SK-N-DZ (cell line): ENCODE data around the gene CDCA7L.
"Not testable (repeated sequence)": the region's sequence is repeated elsewhere in the genome, so short reads cannot be mapped to it uniquely, and the experiment has no call there.

Source experiments
- DNase-seq: peaks from one replicate; pipeline ENCODE4 v3.0.0-alpha.2; 2015; ENCODE audit warnings: low spot score

CDCA7L gene

DNA sequence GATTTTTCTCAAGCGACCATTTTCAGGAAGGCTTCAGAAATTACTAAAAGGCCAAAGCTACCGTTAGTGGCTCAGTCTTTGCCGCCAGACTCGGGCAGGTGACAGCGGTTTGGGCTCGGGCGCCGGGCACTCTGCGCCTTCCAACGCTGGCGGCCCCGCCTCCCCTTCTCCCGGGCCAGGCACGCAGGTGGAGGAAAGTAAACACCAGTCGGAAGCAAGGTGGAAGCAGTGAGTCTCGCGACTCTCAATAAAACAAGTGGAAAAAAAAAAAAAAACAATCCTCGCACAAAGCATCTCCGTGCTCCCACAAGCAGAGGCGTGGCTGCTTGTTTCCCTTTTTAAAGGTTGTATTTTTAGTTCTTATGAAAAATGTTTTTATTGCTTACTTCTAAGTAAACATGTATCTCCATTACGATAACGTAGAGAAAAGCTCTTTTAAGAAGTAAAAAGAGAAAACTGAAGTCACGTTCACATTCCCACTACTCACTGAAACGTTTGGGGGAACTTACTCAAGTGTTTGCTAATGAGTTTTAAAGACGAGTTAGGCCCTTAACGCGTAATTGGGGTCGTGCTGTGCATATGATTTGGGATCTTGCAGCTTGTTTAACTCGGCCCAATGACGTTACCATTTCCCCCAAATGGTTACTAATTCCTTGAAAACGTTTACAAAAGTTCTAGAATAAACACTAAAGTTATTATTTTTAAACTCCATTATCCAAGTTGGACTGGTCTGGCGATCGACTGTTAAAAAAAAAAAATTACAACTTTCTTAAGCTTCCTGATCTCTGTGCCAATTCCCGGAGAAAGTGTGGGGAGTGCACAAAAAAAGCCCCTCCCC lies 864 bp downstream of the CDCA7L start:
- no peak for DNase-seq

DNA sequence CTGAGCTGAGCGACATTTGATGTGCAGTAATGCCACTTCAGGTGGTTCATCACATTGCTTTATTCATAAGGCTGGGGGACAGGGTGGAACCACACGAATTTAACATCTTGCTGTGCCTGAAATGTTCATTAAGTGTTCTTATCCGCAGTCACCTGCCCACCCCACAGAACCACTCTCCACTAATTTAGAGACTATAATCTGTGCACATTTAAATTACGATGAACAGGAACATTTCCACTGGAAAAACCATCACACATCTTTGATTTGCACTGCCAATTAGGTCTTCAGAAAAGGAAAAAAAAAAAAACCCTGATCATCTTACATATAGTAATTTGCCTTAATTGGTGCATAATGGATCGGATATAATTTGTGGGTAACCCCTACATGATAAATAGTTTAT lies 2.3 kb downstream of the CDCA7L start:
- no peak for DNase-seq

DNA sequence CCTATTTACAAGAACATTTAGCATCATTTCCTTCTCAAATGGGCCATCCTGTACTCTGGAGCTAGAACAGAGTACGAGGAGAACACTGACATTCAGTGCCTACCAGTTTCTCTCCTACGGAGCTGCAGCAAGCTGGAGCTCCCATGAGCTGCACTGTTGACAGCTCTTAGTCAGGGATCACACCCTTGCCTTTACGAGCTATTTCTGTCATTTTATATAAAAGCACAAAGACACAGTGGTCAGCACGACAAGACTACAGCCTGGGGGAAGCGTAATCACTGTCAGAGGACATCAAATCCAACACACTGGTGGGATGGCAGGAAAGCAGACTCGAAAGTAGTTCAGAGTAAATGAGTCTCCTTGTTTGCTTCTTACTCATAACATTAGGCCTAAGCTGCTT lies 2.7 kb downstream of the CDCA7L start:
- DNase-seq: no peak

DNA sequence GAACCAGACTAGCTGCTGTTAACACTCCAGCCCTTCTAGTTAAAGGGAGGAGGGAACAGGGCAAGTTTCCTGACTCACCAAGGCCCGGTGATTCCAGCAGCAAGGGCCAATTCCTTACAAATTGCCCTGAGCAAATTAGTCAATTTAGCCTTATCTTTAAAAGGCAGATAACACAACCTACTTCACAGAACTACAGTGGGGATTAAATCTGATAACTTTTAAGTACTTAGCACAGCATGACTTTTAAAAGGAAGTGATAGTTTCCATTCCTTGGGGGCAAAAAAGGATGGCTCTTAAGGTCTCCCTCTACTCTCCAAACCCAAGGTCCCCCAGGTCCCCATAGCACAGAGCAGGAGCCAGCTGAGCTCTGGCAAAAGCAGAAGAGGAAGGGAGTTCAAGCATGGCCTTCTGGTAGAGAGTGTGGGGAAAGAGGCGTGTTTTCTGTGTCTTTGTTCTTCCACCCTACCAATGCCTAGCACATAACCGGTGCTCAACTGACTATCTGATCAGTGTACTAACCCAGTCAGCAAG lies 4.0 kb downstream of the CDCA7L start:
- no peak for DNase-seq

DNA sequence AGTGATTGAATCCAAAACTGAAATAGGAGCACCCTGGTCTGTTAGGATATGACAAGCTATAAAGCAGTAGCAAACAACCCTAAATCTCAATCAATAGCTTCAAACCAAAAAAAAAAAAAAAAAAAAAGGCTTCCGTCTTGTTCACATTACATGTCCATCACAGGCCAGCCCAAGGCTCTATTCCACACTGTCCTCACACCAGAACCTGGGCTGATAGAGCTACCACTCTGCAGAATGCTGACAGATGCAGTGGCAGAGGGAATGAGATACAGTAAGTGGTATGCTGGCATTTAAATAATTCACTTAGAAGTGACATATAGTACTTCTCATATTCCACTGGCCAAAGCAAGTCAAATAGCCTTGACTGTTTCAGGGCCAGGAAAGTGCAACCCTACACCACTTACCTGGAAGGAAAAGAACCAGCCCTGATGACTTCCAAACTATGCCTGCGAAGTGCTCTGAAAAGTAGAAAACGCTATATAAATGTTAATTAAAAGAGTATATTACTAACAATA lies 5.8 kb downstream of the CDCA7L start:
- no peak for DNase-seq

DNA sequence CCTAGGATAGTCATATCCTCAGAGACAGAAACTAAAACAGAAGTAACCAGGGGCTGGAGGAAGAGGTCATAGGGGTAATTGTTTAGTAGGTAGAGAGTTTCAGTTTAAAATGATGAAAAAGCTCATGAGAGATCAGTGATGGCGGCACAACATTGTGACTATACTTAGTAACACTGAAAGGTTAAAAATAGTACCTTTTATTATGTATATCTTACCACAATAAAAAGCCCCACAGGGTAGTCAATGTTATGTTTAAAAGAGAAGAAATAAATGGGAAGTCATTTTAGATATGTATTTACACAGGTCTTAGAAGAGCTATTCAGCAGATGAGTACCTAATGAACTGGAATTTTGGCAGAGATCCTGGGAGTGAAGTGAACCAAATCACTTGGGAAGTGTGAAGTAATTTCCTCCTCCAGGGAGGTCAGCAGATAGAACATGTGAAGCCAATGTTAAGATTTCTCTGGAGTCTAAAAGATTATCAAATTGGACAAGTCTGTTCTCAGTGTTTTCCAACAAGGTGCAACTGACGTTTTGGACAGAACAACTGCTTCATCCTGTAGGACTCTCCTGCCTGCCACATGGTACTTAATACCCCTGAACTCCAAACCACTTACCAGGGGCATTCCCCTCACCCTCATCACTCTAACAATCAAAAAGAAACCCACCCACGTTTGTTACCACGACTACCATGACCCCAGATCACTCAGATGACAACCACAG lies 6.4 kb downstream of the CDCA7L start:
- no peak for DNase-seq

DNA sequence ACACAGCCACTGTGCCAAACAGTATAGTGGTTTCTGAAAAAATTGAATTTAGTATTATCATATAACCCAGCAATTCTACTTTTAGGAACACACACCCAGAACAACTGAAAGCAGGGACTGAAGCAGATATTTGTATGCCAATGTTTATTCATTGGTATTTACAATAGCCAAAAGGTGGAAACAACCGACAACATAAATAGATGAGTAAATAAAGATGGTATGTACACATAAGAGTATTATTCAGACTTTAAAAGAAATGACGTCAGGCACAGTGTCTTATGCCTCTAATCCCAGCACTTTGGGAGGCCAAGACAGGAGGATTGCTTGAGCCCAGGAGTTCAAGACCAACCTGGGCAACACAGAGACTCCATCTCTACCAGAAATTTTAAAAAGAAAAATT lies 7.2 kb downstream of the CDCA7L start:
- no peak for DNase-seq

DNA sequence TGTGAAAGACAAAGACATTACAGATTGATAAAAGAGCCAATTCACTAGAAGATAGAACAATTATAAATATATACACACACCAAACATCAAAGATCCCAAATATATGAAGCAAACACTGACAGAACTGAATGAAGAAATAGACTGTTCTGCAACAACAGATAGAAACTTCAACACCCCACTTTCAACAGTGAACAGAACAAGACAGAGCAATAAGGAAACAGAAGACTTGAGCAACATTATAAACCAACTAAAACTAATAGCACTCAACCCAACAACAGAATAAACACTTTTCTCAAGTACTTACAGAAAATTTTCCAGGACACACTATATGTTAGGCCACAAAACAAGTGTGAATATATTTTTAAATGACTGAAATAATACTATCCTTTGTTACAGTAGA lies 10.9 kb downstream of the CDCA7L start:
- no peak for DNase-seq

DNA sequence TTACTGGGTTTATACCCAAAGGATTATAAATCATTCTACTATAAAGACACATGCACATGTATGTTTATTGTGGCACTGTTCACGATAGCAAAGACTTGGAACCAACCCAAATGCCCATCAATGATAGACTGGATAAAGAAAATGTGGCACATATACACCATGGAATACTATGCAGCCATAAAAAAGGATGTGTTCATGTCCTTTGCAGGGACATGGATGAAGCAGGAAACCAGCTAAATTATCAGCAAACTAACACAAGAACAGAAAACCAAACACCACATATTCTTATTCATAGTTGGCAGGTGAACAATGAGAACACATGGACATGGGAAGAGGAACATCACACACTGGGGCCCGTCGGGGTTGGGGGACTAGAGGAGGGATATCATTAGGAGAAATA lies 12.4 kb downstream of the CDCA7L start:
- not testable (repeated sequence) for DNase-seq

GRCh38 chr7:21927693-21928092 lies 18.0 kb downstream of the CDCA7L start:
- DNase-seq: no peak

DNA sequence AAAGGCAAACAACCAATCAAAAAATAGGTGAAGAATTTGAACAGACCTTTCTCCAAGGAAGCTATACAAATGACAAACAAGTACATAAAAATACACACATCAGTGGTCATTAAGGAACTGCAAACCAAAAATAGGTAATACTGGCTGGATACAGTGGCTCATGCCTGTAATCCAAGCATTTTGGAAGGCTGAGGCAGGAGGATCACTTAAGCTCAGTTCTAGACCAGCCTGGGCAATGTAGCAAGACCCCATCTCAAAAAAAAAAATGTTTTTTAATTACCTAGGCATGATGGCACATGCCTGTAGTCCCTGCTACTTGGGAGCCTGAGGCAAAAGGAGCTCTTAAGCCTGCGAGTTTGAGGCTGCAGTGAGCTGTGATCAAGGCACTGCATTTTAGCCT lies 19.3 kb downstream of the CDCA7L start:
- DNase-seq: no peak

DNA sequence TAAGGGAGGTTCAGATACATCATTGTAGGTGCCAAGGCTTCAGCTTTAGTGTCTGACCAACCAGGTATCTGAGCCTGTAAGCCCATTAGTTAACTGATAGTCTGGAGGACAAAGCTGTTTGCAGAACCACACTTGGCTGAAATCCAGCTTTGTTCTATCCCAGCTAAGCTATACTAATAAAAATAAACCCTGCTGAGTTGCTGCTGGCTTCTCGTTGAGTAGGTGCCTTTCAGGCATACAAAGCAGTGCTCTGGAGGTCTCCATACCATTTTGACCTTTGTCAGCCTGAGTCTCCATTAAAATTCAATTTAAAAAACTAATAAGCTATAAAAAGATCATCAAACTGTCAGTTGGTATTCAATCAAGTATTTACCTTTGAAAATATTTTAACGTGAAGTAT lies 22.0 kb downstream of the CDCA7L start:
- DNase-seq: no peak

DNA sequence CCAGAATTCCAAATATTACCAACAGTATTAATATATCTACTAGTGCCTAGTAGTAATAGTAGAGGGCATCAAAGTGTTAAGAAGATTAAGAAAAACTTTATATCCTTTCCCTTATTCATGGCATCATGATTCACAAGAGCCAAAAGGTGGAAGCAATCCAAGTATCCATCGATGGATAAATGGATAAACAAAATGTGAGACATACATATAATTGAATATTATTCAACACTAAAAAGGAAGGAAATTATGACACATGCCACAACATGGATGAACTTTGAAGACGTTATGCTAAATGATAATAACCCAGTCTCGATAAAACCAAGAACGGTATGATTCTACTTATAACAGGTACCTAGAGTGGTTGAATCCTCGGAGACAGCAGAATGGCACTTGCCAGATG lies 23.1 kb downstream of the CDCA7L start:
- DNase-seq: no peak

DNA sequence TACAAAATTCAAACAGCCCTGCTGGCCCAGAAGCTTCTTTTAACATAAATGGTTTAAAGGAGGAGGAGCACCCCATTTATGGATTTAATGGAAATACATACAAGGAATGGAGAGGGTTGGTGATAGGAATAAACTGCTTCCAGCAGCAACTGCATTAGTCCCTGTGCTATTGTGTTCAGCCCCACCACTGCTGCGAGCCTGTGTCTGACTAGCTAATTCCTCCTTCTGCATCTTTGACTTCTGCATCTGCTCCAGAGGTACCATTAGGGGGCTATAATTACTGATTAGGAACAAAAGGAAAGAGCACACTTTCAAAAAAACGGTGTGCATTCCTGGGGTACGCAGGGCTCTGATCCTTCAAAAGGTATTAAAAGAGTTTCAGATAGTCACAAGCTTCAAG lies 24.8 kb downstream of the CDCA7L start:
- DNase-seq: no peak

DNA sequence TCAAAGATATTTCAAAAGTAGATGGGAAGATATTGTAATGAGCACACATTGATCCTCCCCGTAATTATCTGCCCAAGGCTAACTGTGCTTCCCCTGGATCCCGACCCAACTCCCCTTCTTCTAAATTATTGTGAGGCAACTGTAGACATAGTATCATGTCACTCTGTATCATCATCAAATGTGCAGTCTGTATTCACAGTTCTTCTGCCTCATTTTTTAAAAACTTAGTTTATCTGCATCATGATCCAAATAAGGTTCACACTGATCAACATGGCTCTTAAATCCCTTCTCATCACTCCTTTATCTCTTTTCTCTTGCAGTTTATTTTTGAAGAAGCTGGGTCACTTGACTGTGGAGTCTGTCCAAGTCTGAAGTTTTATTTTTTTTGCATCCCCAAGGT lies 27.5 kb downstream of the CDCA7L start:
- DNase-seq: no peak

DNA sequence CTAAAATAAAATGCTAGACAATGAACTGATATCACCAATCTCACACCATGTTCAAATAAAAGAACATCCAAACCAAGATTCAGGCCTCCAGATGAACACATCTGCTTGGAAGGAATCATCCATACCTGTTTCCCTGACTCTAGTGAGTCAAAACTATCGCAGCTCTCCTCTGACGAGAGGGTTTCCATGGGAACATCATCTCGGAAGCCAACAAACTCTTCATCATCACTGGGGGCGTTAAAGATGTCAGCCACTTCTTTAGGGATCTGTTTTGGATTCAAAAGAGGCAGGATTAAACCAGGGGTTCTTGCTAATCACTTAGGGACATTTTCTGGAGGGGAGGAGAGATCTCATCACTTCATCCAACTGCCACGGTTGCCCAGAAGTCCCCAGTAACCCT lies 29.1 kb downstream of the CDCA7L start:
- no peak for DNase-seq

DNA sequence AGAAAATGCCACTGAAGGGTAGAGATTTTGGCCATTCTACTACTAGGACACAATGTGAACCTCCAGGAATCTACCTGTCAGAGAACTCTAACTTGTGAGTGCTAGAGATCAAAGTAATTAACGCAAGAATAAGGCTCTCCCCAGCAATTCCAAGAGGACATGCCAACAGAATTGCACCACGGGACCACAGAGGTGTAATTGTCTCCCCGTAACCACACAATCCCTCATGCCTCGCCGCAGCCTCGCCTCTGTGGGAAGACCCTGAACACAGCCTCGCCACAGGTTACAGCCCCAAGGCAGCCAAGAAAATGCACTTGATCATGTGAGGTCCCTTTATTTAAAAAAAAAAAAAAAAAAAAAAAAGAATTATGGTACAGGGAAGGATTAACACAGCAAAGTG lies 29.5 kb downstream of the CDCA7L start:
- DNase-seq: no peak

DNA sequence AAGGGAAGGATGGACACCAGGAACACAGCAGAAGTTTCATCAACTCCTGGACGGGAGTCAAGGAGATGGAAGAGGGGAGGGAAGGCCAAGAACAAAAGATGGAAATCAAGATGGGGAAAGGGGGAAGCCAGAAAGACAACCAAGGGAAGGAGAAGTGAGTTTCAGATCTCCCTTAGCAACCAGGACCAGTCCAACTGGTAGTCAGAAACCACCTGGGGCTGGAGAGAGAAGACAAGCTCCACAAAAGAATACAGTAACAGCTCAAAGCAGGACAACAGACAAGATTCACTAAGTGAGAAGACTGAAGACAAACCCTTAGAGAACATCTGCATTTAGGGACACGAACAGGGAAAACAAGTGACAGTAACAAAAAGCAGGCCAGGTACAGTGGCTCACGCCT lies 30.6 kb downstream of the CDCA7L start:
- no peak for DNase-seq

GRCh38 chr7:21914671-21915070 lies 31.0 kb downstream of the CDCA7L start:
- no peak for DNase-seq

DNA sequence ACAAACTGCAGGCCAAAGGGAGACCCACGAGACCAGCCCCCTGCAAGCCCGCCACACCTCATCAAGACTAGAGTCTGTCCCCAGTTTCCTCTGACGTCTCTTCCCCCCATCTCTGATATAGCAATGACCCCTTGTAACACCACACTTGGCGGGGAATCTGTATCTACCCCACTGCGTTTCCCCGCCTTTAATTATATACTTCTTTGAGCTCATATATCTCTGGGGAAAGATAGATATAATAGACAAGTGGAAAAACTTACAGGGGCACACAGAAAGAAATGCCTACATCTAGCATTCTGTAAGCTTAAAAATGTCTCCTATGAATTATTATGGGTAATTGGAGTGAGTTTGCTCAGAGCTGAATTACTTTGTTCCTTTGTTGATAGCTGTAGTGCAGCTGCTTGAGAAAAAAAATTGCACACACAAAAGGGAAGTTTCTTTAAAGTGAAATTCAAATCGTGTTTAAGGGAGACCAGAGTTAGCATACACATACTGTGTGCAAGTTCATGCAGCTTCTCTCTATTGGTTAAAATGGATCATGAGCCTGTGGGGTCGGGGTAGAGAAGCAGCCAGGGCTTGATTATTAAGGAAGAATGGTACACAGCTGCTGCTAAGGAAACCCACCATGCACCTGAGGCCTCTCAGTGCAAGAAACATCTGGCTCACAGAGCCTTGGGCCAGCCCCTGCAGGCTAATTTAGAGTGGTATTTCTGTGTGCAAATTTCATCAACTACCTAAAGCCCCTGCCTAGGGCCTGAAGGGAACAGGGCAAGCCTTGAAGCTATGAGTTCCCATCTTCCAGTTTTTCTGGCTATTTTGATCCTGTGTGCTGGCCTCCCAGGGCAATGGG lies 32.5 kb downstream of the CDCA7L start:
- DNase-seq: no peak

DNA sequence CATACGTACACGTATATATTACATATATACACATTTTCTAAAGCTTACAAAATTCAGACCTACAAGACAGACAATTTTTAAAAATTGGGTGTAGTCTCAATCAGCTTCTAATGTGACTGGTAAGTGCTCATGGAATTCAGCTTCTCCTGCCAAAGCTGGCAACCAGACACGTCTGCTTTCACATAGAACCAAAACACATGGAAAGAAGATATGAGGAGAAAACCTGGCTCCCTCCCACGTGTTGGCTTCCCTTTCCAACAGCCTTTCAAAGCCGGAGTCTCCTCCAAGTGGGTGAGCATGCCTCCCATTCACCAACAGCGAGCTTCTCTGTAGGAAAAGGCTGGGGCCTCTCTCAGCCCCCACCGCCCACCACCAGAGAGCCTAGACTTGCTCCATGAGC lies 33.4 kb downstream of the CDCA7L start:
- DNase-seq: no peak

- DNase-seq: no peak
Observed at GRCh38 chr7:21911341-21911875, 34.3 kb downstream of the CDCA7L start.
